Measurements from ENCODE around the gene GRM1.

- TF ChIP-seq, protein P1, sequence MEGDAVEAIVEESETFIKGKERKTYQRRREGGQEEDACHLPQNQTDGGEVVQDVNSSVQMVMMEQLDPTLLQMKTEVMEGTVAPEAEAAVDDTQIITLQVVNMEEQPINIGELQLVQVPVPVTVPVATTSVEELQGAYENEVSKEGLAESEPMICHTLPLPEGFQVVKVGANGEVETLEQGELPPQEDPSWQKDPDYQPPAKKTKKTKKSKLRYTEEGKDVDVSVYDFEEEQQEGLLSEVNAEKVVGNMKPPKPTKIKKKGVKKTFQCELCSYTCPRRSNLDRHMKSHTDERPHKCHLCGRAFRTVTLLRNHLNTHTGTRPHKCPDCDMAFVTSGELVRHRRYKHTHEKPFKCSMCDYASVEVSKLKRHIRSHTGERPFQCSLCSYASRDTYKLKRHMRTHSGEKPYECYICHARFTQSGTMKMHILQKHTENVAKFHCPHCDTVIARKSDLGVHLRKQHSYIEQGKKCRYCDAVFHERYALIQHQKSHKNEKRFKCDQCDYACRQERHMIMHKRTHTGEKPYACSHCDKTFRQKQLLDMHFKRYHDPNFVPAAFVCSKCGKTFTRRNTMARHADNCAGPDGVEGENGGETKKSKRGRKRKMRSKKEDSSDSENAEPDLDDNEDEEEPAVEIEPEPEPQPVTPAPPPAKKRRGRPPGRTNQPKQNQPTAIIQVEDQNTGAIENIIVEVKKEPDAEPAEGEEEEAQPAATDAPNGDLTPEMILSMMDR (IDR thresholded peaks at IDR 0.05; ENCODE audit: insufficient read depth, low read length) = no peak
- TF ChIP-seq POLR2AphosphoS5 (IDR thresholded peaks at IDR 0.05; ENCODE audit: low read depth) = no peak
- no peak for TF ChIP-seq SPI1 (IDR thresholded peaks at IDR 0.05; ENCODE audit: borderline replicate concordance, low read depth)
Measured at GRCh38 chr6:146359131-146359530, 330.3 kb downstream of the GRM1 start.

Measured in HL-60 (cell line).